Trophoblast cell (in vitro differentiated cells and primary cell): ENCODE results near the gene SMOC2.

ENCODE experiments used
- DNase-seq, 2 donors: peaks; one replicate each; pipeline ENCODE4 v3.0.0-alpha.2; 2016
- H2AFZ ChIP-seq: 2 replicates; pipeline ENCODE4 v1.6.1; 2013; ENCODE audit warnings: low read length, moderate library complexity, mild to moderate bottlenecking; ENCODE audit not compliant: insufficient read depth, poor library complexity
- H2AK5ac ChIP-seq: 2 replicates; pipeline ENCODE4 v1.6.1; 2013; ENCODE audit warnings: mild to moderate bottlenecking, low read length
- H2BK120ac ChIP-seq: 2 replicates; pipeline ENCODE4 v1.6.1; 2013; ENCODE audit warnings: low read length, mild to moderate bottlenecking, moderate library complexity; ENCODE audit not compliant: insufficient read depth, poor library complexity
- H2BK12ac ChIP-seq: 2 replicates; pipeline ENCODE4 v1.6.1; 2013; ENCODE audit warnings: mild to moderate bottlenecking, low read length, moderate library complexity
- H2BK5ac ChIP-seq: 2 replicates; pipeline ENCODE4 v1.6.1; 2013; ENCODE audit warnings: low read length, low read depth, moderate library complexity, mild to moderate bottlenecking; ENCODE audit not compliant: poor library complexity
- H3K14ac ChIP-seq: 2 replicates; pipeline ENCODE4 v1.6.1; 2013; ENCODE audit warnings: mild to moderate bottlenecking, low read length
- H3K18ac ChIP-seq: 2 replicates; pipeline ENCODE4 v1.6.1; 2013; ENCODE audit warnings: mild to moderate bottlenecking, low read length
- H3K23ac ChIP-seq: 2 replicates; pipeline ENCODE4 v1.6.1; 2013; ENCODE audit warnings: low read length
- H3K27ac ChIP-seq: 2 replicates; pipeline ENCODE4 v1.5.1; 2013; ENCODE audit warnings: low read depth, mild to moderate bottlenecking, inconsistent platforms, low read length, moderate library complexity
- H3K27me3 ChIP-seq: 2 replicates; pipeline ENCODE4 v1.6.1; 2013; ENCODE audit warnings: inconsistent platforms, mild to moderate bottlenecking, low read length, moderate library complexity; ENCODE audit not compliant: insufficient read depth
- H3K36me3 ChIP-seq, 2 experiments: 1 replicate in 1 of 2; 2 replicates in 1 of 2; pipeline ENCODE4 v1.6.1; 2013; ENCODE audit warnings: low read length in 2 of 2, mild to moderate bottlenecking in 2 of 2, moderate library complexity in 1 of 2; ENCODE audit not compliant: insufficient read depth in 2 of 2, control insufficient read depth in 1 of 2
- H3K4ac ChIP-seq: 2 replicates; pipeline ENCODE4 v1.6.1; 2013; ENCODE audit warnings: low read depth, mild to moderate bottlenecking, low read length, moderate library complexity
- H3K4me1 ChIP-seq, 2 experiments: 1 replicate in 1 of 2; 2 replicates in 1 of 2; pipeline ENCODE4 v1.6.1; 2013; ENCODE audit warnings: low read length in 2 of 2, mild to moderate bottlenecking in 2 of 2, moderate library complexity in 1 of 2; ENCODE audit not compliant: insufficient read depth in 2 of 2, control insufficient read depth in 1 of 2
- H3K4me2 ChIP-seq: 2 replicates; pipeline ENCODE4 v1.6.1; 2013; ENCODE audit warnings: inconsistent platforms, mild to moderate bottlenecking, low read length, moderate library complexity
- H3K4me3 ChIP-seq: 2 replicates; pipeline ENCODE4 v1.5.1; 2013; ENCODE audit warnings: mild to moderate bottlenecking, low read depth, low read length, inconsistent platforms
- H3K79me1 ChIP-seq: one replicate; pipeline ENCODE4 v1.6.1; 2013; ENCODE audit warnings: low read length
- H3K79me2 ChIP-seq: 2 replicates; pipeline ENCODE4 v1.6.1; 2013; ENCODE audit warnings: low read length, mild to moderate bottlenecking; ENCODE audit not compliant: control insufficient read depth, insufficient read depth, poor library complexity
- H3K9ac ChIP-seq: 2 replicates; pipeline ENCODE4 v1.6.1; 2013; ENCODE audit warnings: mild to moderate bottlenecking, low read length
- H3K9me3 ChIP-seq: 2 replicates; pipeline ENCODE4 v1.6.1; 2013; ENCODE audit warnings: low read depth, mild to moderate bottlenecking, control low read depth, inconsistent platforms, low read length; ENCODE audit not compliant: insufficient read depth
- H4K12ac ChIP-seq: 2 replicates; pipeline ENCODE4 v1.6.1; 2013; ENCODE audit warnings: low read depth, mild to moderate bottlenecking, low read length, moderate library complexity
- H4K8ac ChIP-seq: 2 replicates; pipeline ENCODE4 v1.6.1; 2013; ENCODE audit warnings: low read depth, mild to moderate bottlenecking, low read length, moderate library complexity
- H4K91ac ChIP-seq: one replicate; pipeline ENCODE4 v1.6.1; 2013; ENCODE audit warnings: low read depth, mild to moderate bottlenecking, low read length, moderate library complexity
- WGBS: extraction: QIAGEN DNeasy Blood & Tissue Kit; methylation state at CpG from one replicate; pipeline ENCODE4 v1.1.7; 2013; ENCODE audit warnings: missing lambda C conversion rate; ENCODE audit not compliant: insufficient read length, insufficient coverage; ENCODE audit errors: extremely low coverage; 5-methylcytosine and 5-hydroxymethylcytosine counted together

SMOC2 gene

DNA sequence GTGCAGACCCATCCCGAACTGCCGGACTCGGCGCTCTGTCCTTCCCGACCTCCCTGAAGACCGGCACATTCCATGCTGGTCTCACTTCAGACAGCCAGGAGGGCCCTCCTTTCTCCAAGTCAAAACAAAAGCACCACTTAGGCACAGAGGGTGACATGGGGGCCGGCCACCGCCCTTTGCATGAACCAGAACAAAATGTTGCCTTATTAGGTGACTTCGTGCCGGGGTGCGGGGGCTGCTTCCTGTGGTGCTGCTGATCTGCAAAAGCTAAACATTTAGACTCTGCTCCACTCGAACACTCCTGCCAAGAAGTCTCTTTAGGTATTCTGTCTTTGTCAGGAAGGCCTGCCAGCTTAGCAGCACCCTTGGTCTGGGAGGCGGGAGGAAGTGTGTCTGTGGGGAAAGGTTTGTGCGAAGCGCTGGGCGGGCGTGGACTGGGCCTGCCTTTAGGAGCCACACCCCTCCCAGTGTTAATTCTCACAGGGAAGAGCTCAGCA is 133.8 kb downstream of the SMOC2 start:
- no peak overlapping the region for H2AK5ac ChIP-seq
- no peaks in the 10 kb centered on the region for H3K4me1 ChIP-seq
- no peak overlapping the region for H2BK5ac ChIP-seq
- no peaks in the 10 kb centered on the region for H3K79me2 ChIP-seq
- no peaks in the 10 kb centered on the region for H3K36me3 ChIP-seq
- DNase-seq: no peak
- H3K9ac ChIP-seq: no peak overlapping the region
- H3K14ac ChIP-seq: no peak overlapping the region
- H3K18ac ChIP-seq: no peak overlapping the region
- H2BK120ac ChIP-seq: no peak overlapping the region
- peaks cover 3% of the 10 kb centered on the region for H3K9me3 ChIP-seq
- no peak overlapping the region for H4K91ac ChIP-seq
- H3K4me3 ChIP-seq: no peak overlapping the region
- WGBS: no CpG with 5 or more reads among the region's 17 CpGs
- no peak overlapping the region for H2BK12ac ChIP-seq
- no peaks in the 10 kb centered on the region for H3K27me3 ChIP-seq
- H4K8ac ChIP-seq: no peak overlapping the region
- H3K27ac ChIP-seq: no peak overlapping the region
- H2AFZ ChIP-seq: no peak overlapping the region
- H3K4ac ChIP-seq: no peak overlapping the region
- H3K79me1 ChIP-seq: no peaks in the 10 kb centered on the region
- no peak overlapping the region for H4K12ac ChIP-seq
- H3K4me2 ChIP-seq: no peak overlapping the region
- no peak overlapping the region for H3K23ac ChIP-seq

DNA sequence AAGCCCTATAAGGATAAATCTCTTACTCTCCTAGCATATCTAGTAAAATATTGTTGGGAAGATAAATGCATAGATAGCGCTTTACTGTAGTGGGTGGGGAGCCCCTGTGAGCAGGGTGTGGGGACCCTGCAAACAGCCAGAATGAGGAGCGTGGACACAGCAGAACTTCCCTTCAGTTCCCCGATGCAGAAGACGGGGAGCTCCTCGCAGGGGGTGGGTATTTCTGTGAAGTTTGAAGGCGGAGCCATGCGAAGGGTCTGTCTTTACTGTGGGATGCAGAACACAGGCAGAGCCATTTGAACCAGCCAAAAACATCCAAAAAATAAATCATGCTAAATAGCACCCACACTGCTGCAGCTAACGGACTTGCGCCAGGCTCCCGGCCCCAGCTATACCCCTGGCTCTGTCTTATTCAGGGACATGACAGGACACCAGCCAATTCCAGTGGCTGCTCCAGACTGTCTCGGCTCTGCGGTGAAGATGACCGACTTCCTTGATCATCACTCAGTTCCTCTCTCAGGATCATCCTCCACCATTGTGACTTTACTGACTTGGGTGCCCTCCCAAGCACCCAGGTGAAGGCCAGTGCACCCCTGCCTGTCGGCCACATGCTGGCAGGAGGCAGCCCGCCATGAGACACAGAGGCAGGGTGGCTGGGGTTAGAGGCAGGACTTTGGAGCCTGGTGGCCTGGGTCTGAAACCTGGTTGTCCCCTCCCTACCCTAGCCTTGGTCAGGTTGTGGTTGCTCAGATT is 134.5 kb downstream of the SMOC2 start:
- no peak overlapping the region for H3K4me2 ChIP-seq
- H4K12ac ChIP-seq: no peak overlapping the region
- no peak for DNase-seq
- no peaks in the 10 kb centered on the region for H3K27me3 ChIP-seq
- H4K91ac ChIP-seq: no peak overlapping the region
- no peaks in the 10 kb centered on the region for H3K79me1 ChIP-seq
- H3K36me3 ChIP-seq: no peaks in the 10 kb centered on the region
- H2BK12ac ChIP-seq: no peak overlapping the region
- H4K8ac ChIP-seq: no peak overlapping the region
- no peak overlapping the region for H3K23ac ChIP-seq
- H2AFZ ChIP-seq: no peak overlapping the region
- H3K9ac ChIP-seq: no peak overlapping the region
- no peak overlapping the region for H3K14ac ChIP-seq
- no peaks in the 10 kb centered on the region for H3K79me2 ChIP-seq
- no peak overlapping the region for H3K4me3 ChIP-seq
- no peak overlapping the region for H3K27ac ChIP-seq
- no peak overlapping the region for H2AK5ac ChIP-seq
- no peak overlapping the region for H3K4ac ChIP-seq
- H3K18ac ChIP-seq: no peak overlapping the region
- no CpG with 5 or more reads among the region's 15 CpGs for WGBS
- no peak overlapping the region for H2BK5ac ChIP-seq
- no peaks in the 10 kb centered on the region for H3K4me1 ChIP-seq
- no peak overlapping the region for H2BK120ac ChIP-seq
- peaks cover 3% of the 10 kb centered on the region for H3K9me3 ChIP-seq

DNA sequence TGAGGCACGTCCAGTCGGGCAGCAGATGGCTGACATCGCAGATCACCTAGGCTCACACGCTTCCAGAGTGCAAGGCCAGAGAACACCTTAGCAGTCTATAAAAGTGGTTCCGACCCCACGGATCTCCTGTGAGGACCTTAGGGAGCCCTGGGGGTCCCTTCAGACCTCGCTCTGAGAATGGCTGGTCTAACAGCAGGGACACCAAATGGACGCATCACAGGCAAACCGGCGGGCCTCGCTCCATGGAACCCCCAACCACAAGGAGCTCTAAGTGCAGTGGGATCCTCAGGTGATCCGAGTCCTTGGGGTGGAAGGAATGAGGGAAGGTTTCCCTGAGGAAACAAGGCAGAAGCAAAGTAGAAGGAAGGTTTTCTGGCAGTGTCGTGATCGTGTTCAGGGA is 135.4 kb downstream of the SMOC2 start:
- Histone ChIP-seq H3K4ac (no peak overlapping the region), H3K9ac (no peak overlapping the region), H2BK120ac (no peak overlapping the region), H2BK5ac (no peak overlapping the region), H2AFZ (no peak overlapping the region), H3K36me3 (no peaks in the 10 kb centered on the region), H4K12ac (no peak overlapping the region), H3K23ac (no peak overlapping the region), H3K4me1 (no peaks in the 10 kb centered on the region), H3K9me3 (peaks cover 3% of the 10 kb centered on the region), H2AK5ac (no peak overlapping the region), H3K27ac (no peak overlapping the region), H4K91ac (no peak overlapping the region), H3K27me3 (no peaks in the 10 kb centered on the region), H3K4me3 (no peak overlapping the region), H2BK12ac (no peak overlapping the region), H4K8ac (no peak overlapping the region), H3K79me2 (no peaks in the 10 kb centered on the region), H3K18ac (no peak overlapping the region), H3K4me2 (no peak overlapping the region), H3K14ac (no peak overlapping the region), H3K79me1 (no peaks in the 10 kb centered on the region)
- DNase-seq: no peak
- no CpG with 5 or more reads among the region's 14 CpGs for WGBS

DNA sequence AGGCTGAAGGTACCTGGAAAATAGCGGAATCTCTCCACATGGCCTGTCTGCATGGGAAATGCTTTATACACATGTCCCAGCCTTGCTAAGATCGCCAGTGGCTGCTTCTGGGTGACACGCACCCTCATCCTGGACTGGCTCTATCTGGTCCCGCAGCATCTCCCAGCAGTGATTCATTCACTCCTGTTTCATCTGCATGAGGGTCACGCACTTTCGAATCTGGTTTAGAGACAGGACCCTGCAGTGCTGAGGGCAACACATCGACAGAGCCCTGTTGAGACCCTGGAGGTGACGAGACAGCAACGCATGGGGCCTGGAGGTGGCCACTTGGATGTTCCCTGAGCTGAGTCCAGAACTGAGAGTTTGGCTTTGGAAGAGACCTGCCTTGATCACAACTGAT is 136.5 kb downstream of the SMOC2 start:
- Histone ChIP-seq H2BK5ac (no peak overlapping the region), H3K23ac (no peak overlapping the region), H3K36me3 (no peaks in the 10 kb centered on the region)

More for the DNA sequence above, 136.5 kb downstream of the SMOC2 start:
- Histone ChIP-seq H3K18ac (no peak overlapping the region), H2BK12ac (no peak overlapping the region), H3K9me3 (peaks cover 3% of the 10 kb centered on the region), H3K9ac (no peak overlapping the region), H3K27me3 (no peaks in the 10 kb centered on the region), H3K4me3 (no peak overlapping the region), H3K4ac (no peak overlapping the region), H3K27ac (no peak overlapping the region), H4K91ac (no peak overlapping the region), H4K8ac (no peak overlapping the region), H2AFZ (no peak overlapping the region), H3K79me2 (no peaks in the 10 kb centered on the region), H3K79me1 (no peaks in the 10 kb centered on the region), H3K4me2 (no peak overlapping the region), H3K4me1 (no peaks in the 10 kb centered on the region), H2BK120ac (no peak overlapping the region), H2AK5ac (no peak overlapping the region), H4K12ac (no peak overlapping the region), H3K14ac (no peak overlapping the region)
- WGBS: no CpG with 5 or more reads among the region's 9 CpGs
- DNase-seq: peak; percentile 41 to 71
